Endothelial cell of umbilical vein (primary cell): ENCODE measurements around the gene OSBPL9. TPM values are rescaled to one million over a fixed set of nuclear protein-coding genes. Genes with fewer than 3 reads are reported as not detected.
A peak's percentile ranks its signal among the peaks of the same experiment; 100 is the strongest.

Experiments
- BruUV-seq: library from RNA; stranded (reverse); fragments of 400-500 nt; replicated peaks from 2 replicates; lab custom pipeline; 2021; lab: Mats Ljungman, UMichigan
- CTCF ChIA-PET: fragments of 300-600, 350-600 bp; sonication (Branson Sonifier 250); formaldehyde crosslinking; loops from one replicate; lab custom pipeline; 2021; ENCODE audit warnings: antibody characterized with exemption, inconsistent platforms; lab: Charles Lee
- POLR2A ChIA-PET: fragments of 300-600, 350-600 bp; sonication (Branson Sonifier 250); formaldehyde crosslinking; loops from one replicate; lab custom pipeline; 2021; ENCODE audit warnings: antibody characterized with exemption, inconsistent platforms; lab: Charles Lee
- DNase-seq: peaks from one replicate; pipeline ENCODE4 v3.0.0-alpha.2; 2011; ENCODE audit warnings: low read depth, low spot score
- FAIRE-seq: peaks from 2 replicates; lab custom pipeline; 2011; peaks lifted over from hg19 to GRCh38; lab: Jason Lieb, UNC
- H2AFZ ChIP-seq: 2 replicates; pipeline ENCODE4 v1.6.0; 2012; ENCODE audit warnings: low read depth, low read length, control low read depth, inconsistent platforms
- H3K27ac ChIP-seq: 2 replicates; pipeline ENCODE4 v1.5.1; 2011; ENCODE audit warnings: low read depth, mild to moderate bottlenecking, control low read depth, low read length, moderate library complexity; ENCODE audit not compliant: insufficient read depth
- H3K27me3 ChIP-seq, 2 experiments: 2 replicates each; pipeline versions ENCODE4 v1.6.0 to v1.6.1; 2011; ENCODE audit warnings: low read length in 2 of 2, mixed read lengths in 1 of 2; ENCODE audit not compliant: control insufficient read depth in 2 of 2, insufficient read depth in 2 of 2
- H3K36me3 ChIP-seq, 2 experiments: 2 replicates in 1 of 2; 3 replicates in 1 of 2; pipeline ENCODE4 v1.5.1; 2011; ENCODE audit warnings: low read length in 2 of 2, mild to moderate bottlenecking in 1 of 2, moderate library complexity in 1 of 2; ENCODE audit not compliant: control insufficient read depth in 2 of 2, insufficient read depth in 2 of 2; ENCODE audit errors: extremely low read depth in 1 of 2
- H3K4me1 ChIP-seq: 3 replicates; pipeline ENCODE4 v1.5.1; 2011; ENCODE audit warnings: mild to moderate bottlenecking, low read length; ENCODE audit not compliant: control insufficient read depth, insufficient read depth; ENCODE audit errors: extremely low read depth
- H3K4me2 ChIP-seq: 2 replicates; pipeline ENCODE4 v1.6.1; 2011; ENCODE audit warnings: low read length, control low read depth, mixed read lengths; ENCODE audit not compliant: insufficient read depth
- H3K4me3 ChIP-seq, 3 experiments: fragments of 200-600 bp in 1 of 3; sonication (generic), shearing (Covaris generic) in 1 of 3; replicated peaks in 1 of 3; 2 replicates each; pipeline ENCODE4 v1.5.1; 2011 to 2016; ENCODE audit warnings: control low read depth in 3 of 3, low read length in 3 of 3, mild to moderate bottlenecking in 2 of 3, inconsistent platforms in 1 of 3, low read depth in 1 of 3, moderate library complexity in 1 of 3; ENCODE audit not compliant: insufficient read depth in 1 of 3
- H3K79me2 ChIP-seq: 2 replicates; pipeline ENCODE4 v1.6.0; 2012; ENCODE audit warnings: low read length, inconsistent platforms; ENCODE audit not compliant: control insufficient read depth, insufficient read depth
- H3K9ac ChIP-seq: replicated peaks from 2 replicates; pipeline ENCODE3; 2011; ENCODE audit warnings: low read length, control low read depth; ENCODE audit not compliant: insufficient read depth; ENCODE audit errors: extremely low read depth
- H3K9me1 ChIP-seq: replicated peaks from 3 replicates; pipeline ENCODE4 v1.6.0; 2011; ENCODE audit warnings: mild to moderate bottlenecking, low read length; ENCODE audit not compliant: control insufficient read depth, insufficient read depth; ENCODE audit errors: extremely low read depth
- H3K9me3 ChIP-seq: replicated peaks from 2 replicates; pipeline ENCODE4 v1.5.1; 2012; ENCODE audit warnings: low read length, inconsistent platforms; ENCODE audit not compliant: control insufficient read depth, insufficient read depth
- H4K20me1 ChIP-seq: replicated peaks from 2 replicates; pipeline ENCODE3; 2011; ENCODE audit warnings: mild to moderate bottlenecking, low read length; ENCODE audit not compliant: control insufficient read depth, insufficient read depth; ENCODE audit errors: extremely low read depth
- CTCF ChIP-seq, 2 donors: IDR thresholded peaks; 1 replicate in 1 of 2; 2 replicates in 1 of 2; pipeline ENCODE4 v1.5.1; 2011; ENCODE audit warnings: low read length in 2 of 2, mild to moderate bottlenecking in 2 of 2, moderate library complexity in 2 of 2, control low read depth in 1 of 2, inconsistent platforms in 1 of 2, low read depth in 1 of 2; ENCODE audit not compliant: insufficient read depth in 1 of 2; ENCODE audit errors: extremely low read depth in 1 of 2
- EZH2 ChIP-seq: IDR thresholded peaks from 2 replicates; pipeline ENCODE4 v1.6.1; 2012; ENCODE audit warnings: borderline replicate concordance, low read depth, mild to moderate bottlenecking, moderate library complexity, low read length, inconsistent platforms; ENCODE audit not compliant: severe bottlenecking
- FOS ChIP-seq: IDR thresholded peaks from 2 replicates; pipeline ENCODE4 v1.6.1; 2011; ENCODE audit warnings: mild to moderate bottlenecking, low read length, moderate library complexity, borderline replicate concordance; ENCODE audit not compliant: insufficient read depth
- POLR2AphosphoS5 ChIP-seq: IDR thresholded peaks from 2 replicates; pipeline ENCODE4 v1.6.1; 2012; ENCODE audit warnings: low read depth, mild to moderate bottlenecking, control low read depth, low read length, moderate library complexity; ENCODE audit not compliant: insufficient read depth
- dilution Hi-C: fragments of 300-500 bp; cut with MboI; formaldehyde crosslinking; loops from one replicate; pipeline ENCODE4 v1.15.0; 2019; ENCODE audit warnings: low sequenced_read_pairs; ENCODE audit not compliant: extremely low pct_ligation_motif_present
- intact Hi-C: fragments of 100-400 bp; cut with micrococcal nuclease; formaldehyde crosslinking; loops from one replicate; pipeline ENCODE4 v1.10.0; 2022
- polyA plus RNA-seq, 4 experiments: library from polyadenylated mRNA; depleted of rRNA in 3 of 4; stranded (reverse) in 3 of 4; unstranded in 1 of 4; fragments of >200 nt; gene quantifications; 2 replicates each; pipeline versions ENCODE4 v1.2.1 to v1.2.3, GENCODE V29; 2011 to 2012; ENCODE audit warnings: missing spikeins in 1 of 4
- total RNA-seq: library from RNA; stranded (reverse); gene quantifications from 2 replicates; pipeline ENCODE4 v1.2.3, GENCODE V29; 2021

The OSBPL9 gene
- total and polyA plus RNA-seq, 2 donors (not counting 3 experiments of a cell fraction or from before 2014, with no cell fraction given), result 46.2 to 80.3 TPM

- Histone ChIP-seq H3K9me3 (no peaks in the 10 kb centered on the region), H3K36me3 (no peaks in the 10 kb centered on the region), H3K4me3 (no peak overlapping the region), H3K4me2 (no peak overlapping the region), H3K79me2 (no peaks in the 10 kb centered on the region), H3K9me1 (peaks cover 3% of the 10 kb centered on the region), H3K4me1 (peaks cover 3% of the 10 kb centered on the region), H2AFZ (no peak overlapping the region), H3K27me3 (no peaks in the 10 kb centered on the region), H3K9ac (no peak overlapping the region), H4K20me1 (no peaks in the 10 kb centered on the region), H3K27ac (no peak overlapping the region)
- no peak for FAIRE-seq
- POLR2A ChIA-PET, result interaction anchor here (0.7 kb wide), 1 partner anchor 11 kb away, joined by 3 read pairs; no protein-coding TSS in a partner anchor
- dilution Hi-C loops, result no loop called here
- CTCF ChIA-PET, result interaction anchor here (0.8 to 1.4 kb wide), 2 partner anchors 11 to 66 kb away, joined by 3 to 4 read pairs; no protein-coding TSS in a partner anchor
- TF ChIP-seq CTCF (IDR thresholded peaks at IDR 0.05; ENCODE audit: extremely low read depth in 1 of 2, insufficient read depth in 1 of 2, low read depth in 1 of 2, low read length in 2 of 2) (no peak), FOS (peak; percentile 23), EZH2 (no peak), POLR2AphosphoS5 (no peak)
- peak; percentile 11 for DNase-seq
- no TSS peak for BruUV-seq
- intact Hi-C loops, result no loop called here
Observed at GRCh38 chr1:51693419-51694155, 76.7 kb downstream of the OSBPL9 start.
